ENCODE data around the gene MYG1.
A peak's percentile ranks its signal among the peaks of the same experiment; 100 is the strongest.

Gene MYG1

DNA sequence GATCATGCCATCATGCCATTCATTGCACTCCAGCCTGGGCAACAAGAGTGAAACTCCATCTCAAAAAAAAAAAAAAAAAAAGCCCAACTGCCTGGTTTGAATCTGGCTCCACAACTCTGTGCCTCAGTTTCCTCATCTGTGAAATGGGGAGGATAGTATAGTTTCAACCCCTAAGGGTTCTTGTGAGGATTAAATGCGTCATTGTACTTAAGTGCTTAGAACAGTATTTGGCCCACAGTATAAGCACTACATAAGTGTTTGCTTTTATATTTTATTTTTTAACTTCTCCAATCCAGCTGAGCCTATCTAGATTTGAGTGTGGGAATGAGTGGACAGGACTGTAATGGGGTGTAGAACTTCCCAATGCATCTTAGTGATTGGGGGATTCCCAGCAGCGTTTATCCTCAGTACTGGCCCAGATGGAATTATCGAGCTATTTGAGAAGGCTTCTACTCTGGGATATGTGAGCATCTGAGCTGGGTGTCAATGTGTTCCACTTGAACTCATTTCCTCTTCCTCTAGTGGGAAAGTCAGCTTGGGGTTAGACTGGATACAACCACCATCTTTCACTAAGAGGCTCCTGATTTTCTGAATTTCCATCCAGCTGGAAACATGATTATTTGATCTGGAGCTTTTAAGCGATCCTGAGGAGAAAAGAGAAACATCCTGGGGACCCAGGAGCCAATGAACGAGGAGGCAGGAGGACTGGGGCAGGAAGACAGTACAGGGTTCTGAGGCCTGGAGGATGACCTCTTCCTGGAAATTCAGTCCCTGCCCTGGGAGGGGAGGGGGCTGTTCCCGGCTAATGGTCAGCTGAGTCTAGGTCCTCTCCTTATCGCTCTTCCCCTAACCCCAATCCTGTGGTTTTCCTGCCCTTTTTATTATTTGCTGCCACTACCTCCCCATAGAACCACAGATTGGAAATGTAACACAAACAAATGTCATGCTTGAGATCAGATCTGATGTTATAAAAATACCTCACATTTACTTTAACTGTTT, 40.7 kb upstream of the MYG1 start:
- TF ChIP-seq, protein P1, sequence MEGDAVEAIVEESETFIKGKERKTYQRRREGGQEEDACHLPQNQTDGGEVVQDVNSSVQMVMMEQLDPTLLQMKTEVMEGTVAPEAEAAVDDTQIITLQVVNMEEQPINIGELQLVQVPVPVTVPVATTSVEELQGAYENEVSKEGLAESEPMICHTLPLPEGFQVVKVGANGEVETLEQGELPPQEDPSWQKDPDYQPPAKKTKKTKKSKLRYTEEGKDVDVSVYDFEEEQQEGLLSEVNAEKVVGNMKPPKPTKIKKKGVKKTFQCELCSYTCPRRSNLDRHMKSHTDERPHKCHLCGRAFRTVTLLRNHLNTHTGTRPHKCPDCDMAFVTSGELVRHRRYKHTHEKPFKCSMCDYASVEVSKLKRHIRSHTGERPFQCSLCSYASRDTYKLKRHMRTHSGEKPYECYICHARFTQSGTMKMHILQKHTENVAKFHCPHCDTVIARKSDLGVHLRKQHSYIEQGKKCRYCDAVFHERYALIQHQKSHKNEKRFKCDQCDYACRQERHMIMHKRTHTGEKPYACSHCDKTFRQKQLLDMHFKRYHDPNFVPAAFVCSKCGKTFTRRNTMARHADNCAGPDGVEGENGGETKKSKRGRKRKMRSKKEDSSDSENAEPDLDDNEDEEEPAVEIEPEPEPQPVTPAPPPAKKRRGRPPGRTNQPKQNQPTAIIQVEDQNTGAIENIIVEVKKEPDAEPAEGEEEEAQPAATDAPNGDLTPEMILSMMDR (IDR thresholded peaks at IDR 0.05; ENCODE audit: extremely low read depth, missing control alignments), result no peak
- no peak for DNase-seq (ENCODE audit: low spot score)

DNA sequence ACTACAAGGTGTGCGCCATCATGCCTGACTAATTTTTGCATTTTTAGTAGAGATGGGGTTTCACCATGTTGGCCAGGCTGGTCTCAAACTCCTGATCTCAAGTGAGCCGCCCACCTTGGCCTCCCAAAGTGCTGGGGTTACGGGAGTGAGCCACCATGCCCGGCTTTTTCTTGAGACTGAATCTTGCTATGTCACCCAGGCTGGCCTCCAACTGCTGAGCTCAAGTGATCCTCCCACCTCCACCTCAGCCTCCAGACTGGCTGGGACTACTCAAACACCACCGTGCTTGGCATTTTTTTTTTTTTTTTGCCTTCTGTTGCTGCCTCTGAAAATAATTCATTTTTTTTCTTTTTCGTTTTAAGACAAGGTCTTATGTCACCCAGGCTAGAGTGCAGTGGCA, 39.6 kb upstream of the MYG1 start:
- DNase-seq (ENCODE audit: low spot score), result no peak
- TF ChIP-seq, protein P1 (IDR thresholded peaks at IDR 0.05; ENCODE audit: extremely low read depth, missing control alignments), result no peak

DNA sequence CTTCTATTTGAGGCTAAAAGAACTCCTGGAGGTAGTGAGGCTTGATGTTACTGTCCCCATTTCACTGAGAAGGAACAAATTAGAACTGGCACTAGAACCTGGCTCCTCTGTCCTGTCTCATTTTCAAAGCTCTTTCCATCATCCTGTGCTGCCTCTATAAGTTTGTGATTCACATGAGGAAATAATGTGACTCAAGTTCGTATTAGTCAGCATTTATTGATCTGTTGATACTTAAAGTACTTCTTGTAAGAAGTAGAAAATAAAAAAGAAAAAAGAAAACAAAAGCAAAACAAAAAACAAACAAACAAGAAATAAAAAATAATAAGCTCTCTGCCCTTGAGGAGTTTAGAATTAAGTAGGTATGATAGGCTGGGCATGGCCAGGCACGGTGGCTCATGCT, 33.7 kb upstream of the MYG1 start:
- no peak for DNase-seq (ENCODE audit: low spot score)
- TF ChIP-seq, protein P1 (IDR thresholded peaks at IDR 0.05; ENCODE audit: extremely low read depth, missing control alignments), result no peak

DNA sequence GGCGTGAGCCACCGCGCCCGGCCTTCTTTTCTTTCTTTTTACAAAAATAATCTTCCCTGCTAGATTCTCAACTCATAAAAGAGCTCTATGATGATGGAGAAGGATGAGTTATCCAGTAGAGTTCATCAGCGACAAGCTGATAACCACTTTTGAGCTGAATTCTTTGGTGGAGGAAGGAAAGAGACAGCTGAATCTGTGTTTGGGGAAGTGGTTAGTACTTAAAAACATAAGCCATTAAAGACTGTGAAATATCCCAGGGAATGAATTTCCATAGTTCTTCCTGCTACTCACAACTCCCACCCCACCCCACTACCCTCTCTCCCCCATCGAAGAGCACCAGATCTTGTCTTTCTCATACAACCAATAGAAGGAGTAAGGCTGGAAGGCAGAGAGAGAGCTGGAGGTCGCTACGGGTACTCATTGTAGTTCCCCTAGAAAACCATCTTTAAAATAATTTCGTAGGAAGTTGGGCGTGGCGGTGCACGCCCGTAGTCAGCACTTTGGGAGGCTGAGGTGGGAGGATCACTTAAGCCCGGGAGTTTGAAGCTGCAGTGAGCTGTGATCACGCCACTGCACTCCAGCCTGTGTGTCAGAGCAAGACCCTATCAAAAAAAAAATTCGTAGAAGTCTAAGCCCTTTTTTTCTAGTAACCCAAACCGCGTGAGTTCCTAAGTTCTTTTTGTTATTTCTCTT, 32.0 kb upstream of the MYG1 start:
- TF ChIP-seq, protein P1 (IDR thresholded peaks at IDR 0.05; ENCODE audit: extremely low read depth, missing control alignments), result no peak
- no peak for DNase-seq (ENCODE audit: low spot score)

GRCh38 chr12:53267999-53268629, 31.4 kb upstream of the MYG1 start, which contains the start of gene ESPL1:
Gene ESPL1 (plus strand): TSS chr12:53268299. CDS start chr12:53268767, 468 bp downstream.
- TF ChIP-seq, protein P1 (IDR thresholded peaks at IDR 0.05; ENCODE audit: extremely low read depth, missing control alignments), result no peak
- peak; percentile 89 for DNase-seq (ENCODE audit: low spot score)

DNA sequence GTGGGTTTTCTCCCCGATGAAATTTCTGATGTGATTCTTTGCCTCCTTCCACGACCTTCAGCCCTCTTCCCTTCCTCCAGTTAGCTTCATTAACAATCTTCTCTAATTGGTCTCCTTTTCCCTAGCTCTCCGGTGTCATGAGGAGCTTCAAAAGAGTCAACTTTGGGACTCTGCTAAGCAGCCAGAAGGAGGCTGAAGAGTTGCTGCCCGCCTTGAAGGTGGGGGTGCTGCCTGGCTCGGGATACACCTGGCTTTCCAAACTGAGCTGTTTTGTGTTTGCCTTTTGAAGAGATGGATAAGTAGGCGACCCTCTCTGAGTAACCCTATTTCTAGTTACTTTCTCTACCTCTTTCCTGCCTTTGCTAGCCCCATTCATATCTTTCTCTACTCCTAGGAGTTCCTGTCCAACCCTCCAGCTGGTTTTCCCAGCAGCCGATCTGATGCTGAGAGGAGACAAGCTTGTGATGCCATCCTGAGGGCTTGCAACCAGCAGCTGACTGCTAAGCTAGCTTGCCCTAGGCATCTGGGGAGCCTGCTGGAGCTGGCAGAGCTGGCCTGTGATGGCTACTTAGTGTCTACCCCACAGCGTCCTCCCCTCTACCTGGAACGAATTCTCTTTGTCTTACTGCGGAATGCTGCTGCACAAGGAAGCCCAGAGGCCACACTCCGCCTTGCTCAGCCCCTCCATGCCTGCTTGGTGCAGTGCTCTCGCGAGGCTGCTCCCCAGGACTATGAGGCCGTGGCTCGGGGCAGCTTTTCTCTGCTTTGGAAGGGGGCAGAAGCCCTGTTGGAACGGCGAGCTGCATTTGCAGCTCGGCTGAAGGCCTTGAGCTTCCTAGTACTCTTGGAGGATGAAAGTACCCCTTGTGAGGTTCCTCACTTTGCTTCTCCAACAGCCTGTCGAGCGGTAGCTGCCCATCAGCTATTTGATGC, 30.6 kb upstream of the MYG1 start:
- no peak for DNase-seq (ENCODE audit: low spot score)
- TF ChIP-seq, protein P1 (IDR thresholded peaks at IDR 0.05; ENCODE audit: extremely low read depth, missing control alignments), result no peak

Data from GM20000 (cell line).